Activated CD4-positive, alpha-beta T cell treated with anti-CD3 and anti-CD28 coated beads, Interleukin-2, amount 10 ng/mL, durations not matched to agents 7 days and 5 days (primary cell): Measurements from ENCODE around the gene ABCC6. TPM values are rescaled to one million over a fixed set of nuclear protein-coding genes. Genes with fewer than 3 reads are reported as not detected.
"Not testable (repeated sequence)": the region's sequence is repeated elsewhere in the genome, so short reads cannot be mapped to it uniquely, and the experiment has no call there.

Source experiments
- CTCF ChIA-PET: fragments of 350-600 bp; sonication (Branson Sonifier 250); formaldehyde crosslinking; loops from one replicate; lab custom pipeline; 2021; ENCODE audit warnings: antibody characterized with exemption; lab: Charles Lee
- POLR2A ChIA-PET: fragments of 350-600 bp; sonication (Branson Sonifier 250); formaldehyde crosslinking; loops from one replicate; lab custom pipeline; 2021; ENCODE audit warnings: antibody characterized with exemption; lab: Charles Lee
- DNase-seq: peaks from one replicate; pipeline ENCODE4 v3.0.0-alpha.2; 2020
- H3K27ac Mint-ChIP-seq: one replicate; pipeline ENCODE4 v1.8.0; 2021; ENCODE audit warnings: mild to moderate bottlenecking, moderate library complexity, mixed read lengths
- H3K27me3 Mint-ChIP-seq: one replicate; pipeline ENCODE4 v1.8.0; 2021; ENCODE audit warnings: mixed read lengths
- H3K36me3 Mint-ChIP-seq: one replicate; pipeline ENCODE4 v1.8.0; 2021; ENCODE audit warnings: low read depth, mixed read lengths
- H3K4me1 Mint-ChIP-seq: one replicate; pipeline ENCODE4 v1.8.0; 2021; ENCODE audit warnings: mixed read lengths
- H3K4me3 Mint-ChIP-seq: one replicate; pipeline ENCODE4 v1.8.0; 2021; ENCODE audit warnings: mild to moderate bottlenecking, moderate library complexity, mixed read lengths
- H3K9me3 Mint-ChIP-seq: one replicate; pipeline ENCODE4 v1.8.0; 2021; ENCODE audit warnings: mixed read lengths
- total RNA-seq, 2 experiments: library from RNA; stranded (reverse); gene quantifications; one replicate each; pipeline ENCODE4 v1.2.3, GENCODE V29; 2021

ABCC6 gene
- total RNA-seq, 2 experiments from 2014 or later: not detected

DNA sequence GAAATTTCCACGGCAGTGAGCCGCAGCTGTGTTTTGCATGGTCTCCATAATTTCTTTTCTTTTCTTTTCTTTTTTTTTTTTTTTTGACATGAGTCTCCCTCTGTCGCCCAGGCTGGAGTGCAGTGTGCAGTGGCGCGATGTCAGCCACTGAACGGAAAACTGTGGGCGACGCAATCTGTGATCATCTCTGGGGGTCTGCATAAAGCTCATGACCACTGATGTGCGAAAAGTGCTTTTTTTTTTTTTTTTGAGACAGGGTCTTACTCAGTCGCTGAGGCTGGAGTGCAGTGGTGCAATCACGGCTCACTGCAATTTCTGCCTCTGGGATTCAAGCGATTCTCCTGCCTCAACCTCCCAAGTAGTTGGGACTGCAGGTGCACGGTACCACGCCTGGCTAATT is 117.6 kb downstream of the ABCC6 start:
- no peaks in the 10 kb centered on the region for H3K27me3 Mint-ChIP-seq
- CTCF ChIA-PET: interaction anchor here (0.6 to 0.7 kb wide), 2 partner anchors 17 to 1361 kb away, joined by 3 to 4 read pairs; no protein-coding TSS in a partner anchor
- H3K9me3 Mint-ChIP-seq: no peaks in the 10 kb centered on the region
- no peak overlapping the region for H3K4me3 Mint-ChIP-seq
- no peak overlapping the region for H3K27ac Mint-ChIP-seq
- POLR2A ChIA-PET: no interaction called here
- DNase-seq: no peak
- H3K4me1 Mint-ChIP-seq: no peaks in the 10 kb centered on the region
- peaks cover 49% of the 10 kb centered on the region for H3K36me3 Mint-ChIP-seq

GRCh38 chr16:16104804-16105141 is 118.5 kb downstream of the ABCC6 start:
- H3K27me3 Mint-ChIP-seq, H3K9me3 Mint-ChIP-seq, POLR2A ChIA-PET, H3K4me1 Mint-ChIP-seq, DNase-seq, H3K4me3 Mint-ChIP-seq, H3K27ac Mint-ChIP-seq: not testable (repeated sequence)
- CTCF ChIA-PET: interaction anchor here (1.3 kb wide), 1 partner anchor 12 kb away, joined by 4 read pairs; no protein-coding TSS in a partner anchor
- H3K36me3 Mint-ChIP-seq: peaks cover 45% of the 10 kb centered on the region

- H3K36me3 Mint-ChIP-seq: peaks cover 42% of the 10 kb centered on the region
- DNase-seq, POLR2A ChIA-PET, H3K9me3 Mint-ChIP-seq, H3K4me1 Mint-ChIP-seq, H3K27ac Mint-ChIP-seq, H3K4me3 Mint-ChIP-seq, H3K27me3 Mint-ChIP-seq: not testable (repeated sequence)
- CTCF ChIA-PET: interaction anchor here (1.3 kb wide), 1 partner anchor 12 kb away, joined by 4 read pairs; no protein-coding TSS in a partner anchor
These were observed 119.0 kb downstream of the ABCC6 start for GRCh38 chr16:16104132-16104803.

DNA sequence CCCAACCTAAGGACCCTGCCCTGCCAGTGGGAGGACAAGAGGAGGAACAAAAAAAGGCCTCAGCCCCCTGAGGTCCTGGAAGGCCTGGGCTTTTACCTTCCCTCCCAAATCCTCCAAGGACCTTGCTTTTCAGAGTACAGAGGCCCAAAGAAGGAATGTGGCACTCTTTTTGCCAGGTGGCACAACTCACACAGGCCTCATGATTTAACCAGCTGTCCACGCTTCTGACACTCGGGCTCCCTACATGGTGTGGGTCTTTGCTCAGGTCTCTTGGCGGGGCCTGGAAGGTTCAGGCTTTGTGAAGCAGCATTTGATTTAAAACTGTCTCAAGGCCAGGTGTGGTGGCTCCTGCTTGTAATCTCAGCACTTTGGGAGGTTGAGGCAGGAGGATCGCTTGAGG is 120.6 kb downstream of the ABCC6 start:
- Mint-ChIP-seq H3K9me3 (no peaks in the 10 kb centered on the region), H3K4me3 (no peak overlapping the region), H3K4me1 (no peaks in the 10 kb centered on the region), H3K27ac (no peak overlapping the region), H3K36me3 (peaks cover 45% of the 10 kb centered on the region), H3K27me3 (no peaks in the 10 kb centered on the region)
- ChIA-PET POLR2A (no interaction called here), CTCF (no interaction called here)
- DNase-seq: no peak

- Mint-ChIP-seq H3K27ac (no peak overlapping the region), H3K27me3 (no peaks in the 10 kb centered on the region), H3K4me1 (no peaks in the 10 kb centered on the region), H3K36me3 (peaks cover 40% of the 10 kb centered on the region), H3K9me3 (no peaks in the 10 kb centered on the region), H3K4me3 (no peak overlapping the region)
- DNase-seq: no peak
- ChIA-PET CTCF (no interaction called here), POLR2A (no interaction called here)
These were observed 121.7 kb downstream of the ABCC6 start for GRCh38 chr16:16101585-16101984.

DNA sequence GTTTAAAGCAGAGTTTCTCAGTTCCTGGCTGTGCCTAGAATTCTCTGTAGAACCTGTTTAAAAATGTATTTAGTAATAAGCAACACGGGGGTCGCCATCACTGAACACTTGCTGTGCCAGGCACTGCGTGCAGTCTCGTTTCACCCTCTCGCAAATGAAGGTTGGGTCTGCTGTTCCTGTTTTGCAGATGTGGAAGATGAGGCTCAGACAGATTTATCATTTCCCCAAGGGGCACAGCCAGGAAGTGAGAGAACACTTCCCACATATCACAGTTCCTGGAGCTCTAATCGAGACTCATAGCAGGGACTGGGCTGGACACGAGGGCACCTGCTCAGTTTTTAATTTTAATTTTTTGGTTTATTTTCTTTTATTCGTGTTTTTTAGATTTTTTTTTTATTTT is 122.7 kb downstream of the ABCC6 start:
- CTCF ChIA-PET: no interaction called here
- no peak overlapping the region for H3K4me3 Mint-ChIP-seq
- POLR2A ChIA-PET: no interaction called here
- no peaks in the 10 kb centered on the region for H3K27me3 Mint-ChIP-seq
- H3K27ac Mint-ChIP-seq: no peak overlapping the region
- no peaks in the 10 kb centered on the region for H3K9me3 Mint-ChIP-seq
- H3K4me1 Mint-ChIP-seq: no peaks in the 10 kb centered on the region
- DNase-seq: no peak
- H3K36me3 Mint-ChIP-seq: peaks cover 38% of the 10 kb centered on the region

DNA sequence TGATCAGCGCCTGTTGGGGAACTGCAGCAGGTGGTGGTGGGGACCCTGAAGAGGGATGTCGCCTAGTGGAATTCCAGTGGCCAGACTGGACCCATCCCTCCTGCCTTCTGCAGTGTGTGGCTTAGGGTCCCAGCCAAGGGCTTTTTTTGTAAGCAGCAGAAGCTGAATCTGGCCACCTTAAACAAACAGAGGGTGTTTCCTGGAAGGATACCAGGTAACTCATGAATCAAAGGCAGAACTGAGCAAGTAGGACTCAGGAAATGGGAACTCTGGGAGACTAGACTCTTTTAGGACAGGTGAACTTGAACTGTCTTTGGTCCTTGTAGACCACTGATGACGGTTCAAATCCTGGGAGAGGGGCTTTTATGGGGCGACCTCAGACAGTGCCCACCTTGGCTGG is 124.0 kb downstream of the ABCC6 start:
- ChIA-PET POLR2A (no interaction called here), CTCF (no interaction called here)
- Mint-ChIP-seq H3K4me3 (no peak overlapping the region), H3K27ac (no peak overlapping the region), H3K4me1 (no peaks in the 10 kb centered on the region), H3K36me3 (peaks cover 38% of the 10 kb centered on the region), H3K9me3 (no peaks in the 10 kb centered on the region), H3K27me3 (no peaks in the 10 kb centered on the region)
- DNase-seq: no peak

Other genes starting within 250 kb of the ABCC6 start
- 10 to 100 TPM; 40.2 to 44.9 TPM for gene NOMO3, start 9.0 kb upstream of the ABCC6 start, total RNA-seq
- gene NPIPA7, start 155.6 kb upstream of the ABCC6 start, total RNA-seq: 10 to 100 TPM; 10.4 to 14.0 TPM